ENCODE data around the gene KCNE2. TPM values are rescaled to one million over a fixed set of nuclear protein-coding genes. Genes with fewer than 3 reads are reported as not detected.

KCNE2 gene
- not detected for total RNA-seq

DNA sequence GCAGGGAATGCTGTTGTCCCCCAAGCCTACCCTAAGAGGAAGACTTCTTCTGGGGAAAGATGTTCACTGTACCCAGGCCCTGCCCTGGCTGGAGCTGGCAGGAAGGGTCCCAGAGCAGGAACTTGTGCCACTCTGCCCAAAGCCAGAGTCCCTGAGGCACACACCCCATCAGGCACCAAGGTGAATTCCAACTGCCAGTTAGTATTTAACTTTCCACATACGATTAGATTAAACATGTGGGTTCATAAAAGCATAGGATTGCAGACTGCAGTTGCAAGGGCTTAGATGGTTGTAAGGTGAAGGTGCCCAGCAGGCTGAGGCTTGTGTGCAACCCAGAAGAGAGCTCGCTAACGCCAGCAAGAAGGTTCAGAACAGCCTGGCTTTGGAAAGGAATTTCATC is at the start of gene KCNE2:
KCNE2 (plus strand) TSS at position 274 of the 400 bp plus-strand sequence. CDS start 6,473 bp downstream, outside the sequence.
- DNase-seq = no peak

- DNase-seq = no peak
These were observed 44.2 kb upstream of the KCNE2 start for GRCh38 chr21:34319585-34319984.

DNA sequence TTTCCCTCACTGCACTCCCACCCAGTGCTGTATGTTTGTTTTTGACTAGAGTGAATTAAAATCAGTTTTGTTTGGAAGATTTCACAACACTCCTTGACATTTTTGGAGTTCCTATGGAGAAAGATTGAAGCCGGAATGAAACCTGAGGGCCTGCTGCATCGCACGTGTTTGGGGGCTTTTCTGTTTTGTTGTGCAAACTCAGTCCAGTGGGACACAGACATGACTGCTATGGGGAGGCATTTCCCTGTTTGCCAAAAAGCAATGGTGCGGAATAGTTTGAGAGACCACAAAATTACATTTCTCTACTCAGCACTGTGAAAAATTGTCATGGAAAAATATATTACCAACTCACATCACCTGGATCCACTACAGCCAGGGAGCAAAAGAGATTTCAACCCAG is 43.8 kb upstream of the KCNE2 start:
- DNase-seq = no peak

GRCh38 chr21:34330055-34330454 is 33.8 kb upstream of the KCNE2 start:
- DNase-seq = no peak

- no peak for DNase-seq
These were observed 32.1 kb upstream of the KCNE2 start for GRCh38 chr21:34331726-34332125.

DNA sequence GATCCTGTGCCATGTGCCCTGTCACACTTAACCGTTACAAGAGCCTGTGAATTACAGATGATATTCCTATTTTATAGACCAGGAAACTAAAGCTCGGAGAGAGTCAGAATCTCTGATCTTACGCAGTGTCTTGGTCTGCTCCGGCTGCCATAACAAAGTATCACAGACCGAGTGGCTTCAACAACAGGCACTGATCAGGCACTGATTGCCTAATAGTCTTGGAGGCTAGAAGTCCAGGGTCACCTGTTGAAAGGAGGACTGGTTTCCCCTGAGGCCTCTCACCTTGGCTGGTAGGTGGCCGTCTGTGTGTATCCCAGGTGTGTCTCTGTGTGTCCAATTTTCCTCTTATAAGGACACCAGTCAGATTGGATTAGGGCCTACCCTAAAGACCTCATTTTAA is 31.5 kb upstream of the KCNE2 start:
- no peak for DNase-seq

GRCh38 chr21:34333121-34333739 is 30.6 kb upstream of the KCNE2 start:
- DNase-seq = no peak

DNA sequence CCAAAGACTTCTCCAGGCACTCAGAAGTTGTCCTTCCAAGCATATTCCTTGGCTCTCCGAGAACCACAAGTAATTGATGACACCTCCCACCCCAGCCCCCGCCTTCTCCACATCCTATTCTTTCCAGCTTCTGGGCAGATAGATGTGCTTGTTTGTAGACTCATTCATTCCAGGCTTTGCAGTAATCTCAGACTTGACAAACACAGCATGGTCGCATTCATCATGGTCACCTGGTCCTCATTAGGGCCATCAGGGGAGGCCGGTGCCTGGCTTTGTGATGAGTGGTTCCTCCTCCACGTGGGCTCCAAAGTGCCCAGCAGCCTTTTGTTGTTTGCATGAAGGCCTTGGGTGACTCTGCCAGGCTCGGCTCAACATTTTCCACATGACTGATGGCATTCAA is 28.5 kb upstream of the KCNE2 start:
- DNase-seq = no peak

DNA sequence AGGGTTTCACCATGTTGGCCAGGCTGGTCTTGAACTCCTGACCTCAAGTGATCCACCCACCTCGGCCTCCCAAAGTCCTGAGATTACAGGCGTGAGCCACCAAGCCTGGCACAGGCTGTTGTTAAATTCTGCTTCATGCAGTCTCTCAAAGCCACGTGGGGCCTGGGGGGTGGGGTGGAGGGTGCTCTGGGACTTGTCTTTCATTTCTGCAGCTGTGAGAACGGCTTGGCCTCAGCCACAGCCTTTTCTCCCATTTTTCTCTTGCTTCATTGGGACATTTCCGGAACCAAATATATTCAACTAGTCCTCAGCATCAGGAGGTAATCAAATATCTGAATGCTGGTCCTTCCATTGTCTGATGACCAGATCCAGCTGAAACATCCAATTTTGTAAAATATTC is 27.6 kb upstream of the KCNE2 start:
- DNase-seq = no peak

DNA sequence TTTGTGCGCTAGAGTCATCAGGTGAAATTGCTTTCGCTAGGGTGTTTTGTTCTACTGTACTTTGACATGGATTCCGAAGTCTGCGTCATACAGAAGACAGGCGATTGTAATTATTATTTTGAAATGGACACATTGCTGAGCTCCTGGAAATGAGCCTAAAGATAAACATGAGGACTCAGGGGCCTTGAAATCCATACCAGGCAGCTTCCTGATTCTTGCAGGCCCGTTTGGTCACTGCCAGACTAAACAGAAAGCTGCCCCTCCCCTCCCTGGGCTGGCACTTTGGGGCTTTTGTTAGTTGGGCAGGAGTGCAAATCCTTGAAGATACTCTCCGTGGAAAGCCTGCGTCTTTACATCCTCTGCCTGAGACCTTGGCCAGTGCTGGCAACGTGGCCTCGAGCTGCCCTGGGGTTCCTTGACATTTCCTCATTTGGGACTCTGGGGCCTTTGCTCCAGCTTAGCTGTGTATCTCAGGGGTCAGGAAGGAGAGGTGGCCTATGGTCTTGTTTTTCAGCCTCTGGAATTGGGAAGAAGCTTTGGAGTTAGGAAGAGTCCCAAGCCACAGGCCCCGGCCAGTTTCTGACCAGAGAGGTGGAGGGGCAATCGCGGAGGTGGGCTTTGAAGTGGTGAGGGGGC is 26.9 kb upstream of the KCNE2 start:
- no peak for DNase-seq

DNA sequence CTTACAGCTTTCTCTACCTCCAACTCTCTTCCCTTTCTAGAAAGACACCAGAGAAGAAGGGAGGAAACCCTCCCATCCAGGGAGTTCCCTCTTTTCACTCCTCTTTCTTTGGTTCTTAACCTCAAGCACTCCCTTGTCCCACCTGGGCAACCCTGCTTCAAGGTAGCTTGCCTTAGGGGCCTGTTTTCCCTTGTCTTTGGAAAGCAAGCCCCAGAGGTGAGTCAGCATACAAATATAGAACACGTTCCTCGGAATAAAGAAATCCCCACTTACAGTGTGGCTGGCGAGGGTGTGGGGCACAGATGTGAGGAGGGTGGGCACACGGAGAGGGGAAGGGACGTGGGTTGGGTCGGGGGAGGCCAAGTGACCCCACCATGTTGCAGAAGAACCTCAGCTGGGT is 26.1 kb upstream of the KCNE2 start:
- no peak for DNase-seq

- no peak for DNase-seq
These were observed 25.6 kb upstream of the KCNE2 start for GRCh38 chr21:34338226-34338625.

DNA sequence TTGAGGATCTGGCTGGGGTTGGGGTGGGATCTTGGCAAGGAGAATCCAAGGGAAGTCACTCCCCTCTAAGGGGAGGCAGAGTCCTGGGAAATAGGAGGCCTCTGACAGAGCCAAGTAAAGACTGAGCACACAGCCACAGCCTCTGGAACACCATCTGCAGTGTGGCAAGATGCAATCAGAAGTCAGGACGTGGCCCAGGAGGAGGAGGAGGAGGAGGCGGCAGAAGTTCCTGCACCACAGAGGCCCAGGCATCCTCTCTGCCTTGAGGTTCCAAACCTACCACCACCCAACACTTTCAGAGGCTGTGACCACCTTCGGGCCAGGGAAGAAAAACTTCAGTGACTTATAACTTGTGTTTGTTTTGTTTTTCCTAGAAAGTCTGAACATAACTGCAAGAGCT is 23.7 kb upstream of the KCNE2 start:
- no peak for DNase-seq

DNA sequence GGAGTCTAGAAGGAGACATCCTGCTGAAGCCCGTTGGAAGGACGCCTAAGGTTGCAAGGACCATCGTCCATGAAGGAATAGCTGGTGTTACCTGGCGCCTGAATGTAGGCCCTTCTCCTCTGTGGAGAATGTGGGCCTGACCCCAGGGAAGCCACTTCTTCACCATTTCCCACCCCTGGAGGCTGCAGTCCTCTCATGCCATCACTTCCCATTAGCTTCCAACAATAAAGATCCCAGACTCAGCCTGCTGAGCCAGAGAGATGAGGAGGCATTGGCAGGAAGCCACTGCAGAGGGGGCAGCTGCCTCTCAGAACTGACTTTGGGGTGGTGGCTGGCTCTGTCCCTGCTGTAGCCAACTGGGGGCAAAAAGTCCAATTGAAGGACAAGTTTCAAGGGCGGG is 21.3 kb upstream of the KCNE2 start:
- DNase-seq = no peak

DNA sequence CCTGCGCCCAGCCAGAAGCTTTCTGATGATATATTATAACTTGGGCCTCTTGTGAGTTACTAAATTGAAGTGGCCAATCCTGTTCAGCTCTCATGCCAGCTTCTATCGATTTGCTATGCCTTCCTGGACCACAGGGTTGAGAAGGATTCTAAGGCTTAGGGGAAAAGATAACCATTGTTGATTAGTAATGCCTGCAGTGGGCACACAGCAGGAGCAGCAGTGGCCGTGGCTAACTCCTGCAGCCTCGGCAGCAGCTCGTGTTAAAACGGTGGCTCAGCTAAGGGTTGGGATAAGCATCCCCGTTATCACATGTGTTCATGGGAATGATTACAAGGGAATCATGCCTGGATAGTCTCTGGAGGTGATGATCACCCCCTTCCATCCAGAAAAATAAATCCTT is 20.5 kb upstream of the KCNE2 start:
- no peak for DNase-seq

- DNase-seq = no peak
These were observed 19.9 kb upstream of the KCNE2 start for GRCh38 chr21:34343838-34344381.

DNA sequence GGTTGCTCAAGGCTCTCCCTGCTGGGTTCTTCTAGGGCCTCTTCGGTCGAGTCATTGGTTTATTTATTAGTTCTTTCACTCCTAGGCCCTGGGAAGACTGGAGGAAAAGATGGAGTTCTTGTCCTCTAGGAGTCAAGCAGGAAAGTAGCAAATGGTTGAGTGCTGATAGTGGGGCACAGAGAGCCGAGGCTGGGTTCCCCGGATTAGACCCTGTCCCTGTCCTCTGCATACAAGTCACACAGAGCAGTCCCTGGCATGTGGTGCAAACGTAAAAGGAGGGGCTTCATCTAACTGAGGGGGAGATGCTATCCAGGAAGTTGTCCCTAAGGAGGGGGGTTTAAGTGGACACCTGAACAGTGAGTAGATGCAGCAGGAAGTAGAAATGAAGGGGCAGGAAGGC is 19.2 kb upstream of the KCNE2 start:
- DNase-seq = no peak

DNA sequence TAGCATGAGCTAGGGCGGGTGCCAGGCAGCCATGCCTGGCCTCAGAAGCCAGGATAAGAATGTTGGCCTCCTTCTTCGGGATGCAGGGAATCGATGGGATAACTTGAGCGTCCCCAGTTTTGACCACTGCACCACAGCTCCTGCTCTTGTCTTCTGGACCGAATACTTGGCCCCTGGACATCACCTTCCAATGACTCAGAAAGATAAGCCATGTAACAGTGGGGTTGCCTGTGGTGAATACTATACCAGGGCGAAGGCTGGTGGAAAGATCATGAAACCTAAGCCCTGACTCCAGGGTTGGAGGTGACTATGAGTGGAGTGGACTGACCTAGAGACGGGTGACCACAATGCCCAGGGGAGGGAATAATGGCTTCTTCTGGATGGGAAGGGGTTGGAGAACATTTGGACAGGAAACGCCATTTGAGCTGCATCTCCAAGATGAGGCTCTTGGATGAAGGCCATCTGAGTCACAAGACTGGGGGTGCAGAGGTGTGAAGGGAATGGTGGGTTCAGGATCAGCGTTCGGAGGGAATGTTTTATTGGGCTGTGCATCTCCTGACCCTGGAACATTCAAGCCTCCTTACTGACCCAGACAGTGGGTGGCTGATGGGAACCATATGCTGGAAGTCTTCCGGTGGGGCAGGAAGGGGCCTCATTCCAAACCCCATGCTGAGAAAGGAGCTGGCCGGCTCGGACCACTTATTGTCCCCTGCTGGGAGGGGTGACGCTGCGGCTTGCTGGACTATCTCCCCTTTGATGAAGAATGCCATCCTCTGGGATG is 18.5 kb upstream of the KCNE2 start:
- no peak for DNase-seq

DNA sequence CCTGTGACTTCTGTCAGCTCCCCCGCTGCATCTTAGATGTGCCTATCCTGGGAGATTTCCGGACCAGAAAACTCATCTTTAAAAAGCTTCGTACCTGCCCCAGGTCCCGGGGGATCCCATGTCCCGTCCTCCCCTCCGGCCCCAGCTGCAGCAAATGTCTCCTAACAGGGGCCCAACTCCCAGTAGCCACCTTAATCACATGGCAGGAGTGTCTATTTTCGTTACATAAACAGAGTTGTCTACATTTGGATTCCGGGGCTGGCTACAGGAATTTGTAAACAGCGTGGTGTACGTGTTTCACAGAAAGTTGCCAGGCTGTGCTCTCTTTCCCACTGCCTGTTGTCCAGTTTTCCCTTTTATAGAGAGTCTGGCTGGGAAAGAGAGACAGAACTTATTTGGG is 17.9 kb upstream of the KCNE2 start:
- DNase-seq = no peak

- DNase-seq = no peak
These were observed 14.8 kb upstream of the KCNE2 start for GRCh38 chr21:34348890-34349519.

DNA sequence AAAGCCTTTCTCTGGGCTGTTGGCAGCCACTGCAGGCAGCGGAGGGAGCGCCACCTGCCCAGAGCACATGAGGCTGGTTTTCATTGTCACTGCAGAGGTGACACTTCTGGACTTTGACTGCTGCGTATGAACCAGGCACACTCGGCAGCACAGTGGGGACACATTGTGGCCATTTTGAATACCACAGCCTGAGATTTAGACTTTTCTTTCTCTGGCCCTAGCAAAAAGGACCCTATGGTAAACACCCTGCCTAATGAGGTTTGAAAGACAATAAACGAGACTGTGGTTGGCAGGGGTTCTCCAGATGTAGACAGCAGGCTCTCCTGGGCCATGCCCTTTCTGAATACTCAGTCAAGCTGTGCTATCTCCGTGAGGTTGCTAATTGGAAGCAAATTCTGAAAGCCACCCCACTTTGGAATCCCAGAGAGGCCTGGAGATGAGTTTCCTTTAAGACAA is 12.0 kb upstream of the KCNE2 start:
- DNase-seq = no peak

DNA sequence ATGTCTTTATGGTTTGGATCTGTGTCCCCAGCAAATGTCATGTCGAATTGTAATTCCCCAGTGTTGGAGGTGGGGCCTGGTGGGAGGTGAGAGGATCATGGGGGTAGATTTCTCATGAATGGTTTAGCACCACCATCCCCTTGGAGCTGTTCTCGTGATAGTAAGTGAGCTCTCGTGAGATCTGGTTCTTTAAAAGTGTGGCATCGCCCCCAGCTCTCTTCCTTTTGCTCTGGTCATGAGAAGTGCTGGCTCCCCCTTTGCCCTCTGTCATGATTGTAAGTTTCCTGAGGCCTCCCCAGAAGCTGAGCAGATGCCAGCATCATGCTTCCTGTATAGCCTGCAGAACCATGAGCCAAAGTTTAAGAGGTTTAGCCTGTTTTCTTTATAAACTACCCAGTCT is 11.2 kb upstream of the KCNE2 start:
- DNase-seq = no peak

- no peak for DNase-seq
These were observed 10.6 kb upstream of the KCNE2 start for GRCh38 chr21:34353182-34353581.
